GM19240 (cell line): ENCODE measurements around the gene DNAJB1.

Experiments
- DNase-seq: peaks from one replicate; pipeline ENCODE4 v3.0.0; 2011; ENCODE audit warnings: low spot score; ENCODE audit not compliant: insufficient read length

Gene DNAJB1

GRCh38 chr19:14473073-14473977 lies 44.9 kb downstream of the DNAJB1 start:
- DNase-seq, result no peak

DNA sequence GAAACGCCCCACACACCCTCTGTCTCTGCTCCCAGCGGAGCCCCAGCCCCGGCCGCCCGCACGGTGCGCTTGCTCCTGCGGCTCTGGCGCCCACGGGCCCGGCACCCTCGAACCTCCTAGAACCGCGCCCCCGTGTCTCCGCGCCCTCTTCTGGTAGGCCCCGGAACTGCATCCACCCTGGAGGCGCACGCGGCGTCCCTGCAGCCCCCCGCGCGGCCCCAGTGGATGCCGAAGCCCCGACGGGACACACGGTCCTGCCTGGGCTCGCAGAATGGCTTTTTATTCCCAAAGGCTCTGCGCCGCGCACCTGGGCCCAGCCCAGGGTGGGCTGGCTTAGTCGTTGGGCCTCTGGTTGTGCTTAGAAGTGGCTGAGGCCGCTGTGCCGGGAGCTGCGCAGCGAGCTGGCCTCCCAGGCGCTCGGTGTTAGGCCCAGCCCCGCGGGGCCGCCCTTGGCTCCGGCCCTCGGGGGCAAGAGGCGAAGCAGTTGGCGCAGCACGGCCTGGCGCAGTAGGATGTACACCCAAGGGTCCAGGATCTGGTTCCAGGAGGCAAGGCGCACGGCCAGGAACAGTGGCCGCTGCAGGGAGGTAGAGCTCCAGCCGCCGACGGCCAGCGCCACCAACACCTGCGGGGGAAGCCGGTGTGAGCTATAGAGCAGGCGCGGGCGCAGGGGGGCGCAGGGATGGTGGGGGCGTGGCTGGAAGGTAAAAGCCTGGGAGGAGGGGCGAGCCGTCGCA lies 45.8 kb downstream of the DNAJB1 start:
- DNase-seq, result peak; percentile 90

GRCh38 chr19:14471436-14472187 lies 46.6 kb downstream of the DNAJB1 start:
- no peak for DNase-seq

- no peak for DNase-seq
Observed at GRCh38 chr19:14470031-14470876, 47.9 kb downstream of the DNAJB1 start.

DNA sequence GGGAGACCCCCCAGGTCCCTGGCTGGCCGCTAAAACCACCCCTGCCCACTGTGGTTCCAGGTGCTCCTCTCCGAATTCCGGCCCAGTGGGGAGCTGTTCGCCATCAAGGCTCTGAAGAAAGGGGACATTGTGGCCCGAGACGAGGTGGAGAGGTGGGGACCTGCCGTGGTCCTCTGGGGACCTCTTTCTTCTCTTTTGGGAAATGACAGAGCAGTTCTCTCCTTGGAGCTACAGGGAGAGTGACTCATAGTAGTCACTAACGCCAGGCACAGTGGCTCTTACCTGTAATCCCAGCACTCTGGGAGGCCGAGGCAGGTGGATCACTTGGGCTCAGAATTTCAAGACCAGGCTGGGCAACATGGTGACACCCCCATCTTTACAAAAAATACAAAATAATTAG lies 50.4 kb downstream of the DNAJB1 start:
- no peak for DNase-seq

DNA sequence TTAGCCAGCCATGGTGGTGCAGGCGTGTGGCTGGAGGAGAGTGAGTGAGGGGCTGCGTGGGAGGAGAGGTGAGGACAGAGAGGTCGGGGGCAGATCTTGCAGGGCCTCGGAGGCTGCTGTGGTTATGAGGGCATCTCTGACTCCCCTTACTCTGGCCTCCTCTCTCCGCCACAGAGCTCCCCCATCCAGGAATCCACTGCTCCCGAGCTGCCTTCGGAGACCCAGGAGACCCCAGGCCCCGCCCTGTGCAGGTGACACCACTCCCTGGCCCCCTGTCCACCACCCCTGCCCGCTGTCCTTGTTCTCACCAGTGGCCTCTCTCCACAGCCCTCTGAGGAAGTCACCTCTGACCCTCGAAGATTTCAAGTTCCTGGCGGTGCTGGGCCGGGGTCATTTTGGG lies 50.8 kb downstream of the DNAJB1 start:
- DNase-seq, result no peak
